ENCODE results near the gene CELA3A.
A peak's percentile ranks its signal among the peaks of the same experiment; 100 is the strongest.
"Not testable (repeated sequence)": the region's sequence is repeated elsewhere in the genome, so short reads cannot be mapped to it uniquely, and the experiment has no call there.

The CELA3A gene

DNA sequence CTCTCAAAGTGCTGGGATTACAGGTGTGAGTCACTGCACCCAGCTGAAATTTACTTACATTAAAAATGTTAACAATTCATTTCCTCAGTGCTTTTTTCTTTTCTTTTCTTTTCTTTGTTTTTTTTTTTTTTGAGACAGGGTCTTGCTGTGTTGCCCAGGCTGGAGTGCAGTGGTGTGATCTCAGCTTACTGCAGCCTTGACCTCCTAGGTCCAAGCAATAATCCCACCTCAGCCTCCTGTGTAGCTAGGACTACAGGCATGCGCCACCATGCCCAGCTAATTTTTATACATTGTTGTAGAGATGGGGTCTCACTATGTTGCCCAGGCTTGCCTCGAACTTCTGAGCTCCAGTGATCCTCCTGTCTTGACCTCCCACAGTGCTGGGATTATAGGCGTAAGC is 2.5 kb downstream of the CELA3A start:
- H3K9ac ChIP-seq (ENCODE audit: low read depth, low read length); H3K4me3 ChIP-seq (ENCODE audit: low read length); H3K27me3 ChIP-seq (ENCODE audit: insufficient read depth, low read length); H3K9me3 ChIP-seq (ENCODE audit: insufficient read depth, low read depth, low read length); H3K27ac ChIP-seq (ENCODE audit: low read depth, low read length); H3K4me1 ChIP-seq (ENCODE audit: insufficient read depth, low read length); H3K36me3 ChIP-seq (ENCODE audit: insufficient read depth, low read length): not testable (repeated sequence)
- WGBS: no CpG with 5 or more reads among the region's 3 CpGs

DNA sequence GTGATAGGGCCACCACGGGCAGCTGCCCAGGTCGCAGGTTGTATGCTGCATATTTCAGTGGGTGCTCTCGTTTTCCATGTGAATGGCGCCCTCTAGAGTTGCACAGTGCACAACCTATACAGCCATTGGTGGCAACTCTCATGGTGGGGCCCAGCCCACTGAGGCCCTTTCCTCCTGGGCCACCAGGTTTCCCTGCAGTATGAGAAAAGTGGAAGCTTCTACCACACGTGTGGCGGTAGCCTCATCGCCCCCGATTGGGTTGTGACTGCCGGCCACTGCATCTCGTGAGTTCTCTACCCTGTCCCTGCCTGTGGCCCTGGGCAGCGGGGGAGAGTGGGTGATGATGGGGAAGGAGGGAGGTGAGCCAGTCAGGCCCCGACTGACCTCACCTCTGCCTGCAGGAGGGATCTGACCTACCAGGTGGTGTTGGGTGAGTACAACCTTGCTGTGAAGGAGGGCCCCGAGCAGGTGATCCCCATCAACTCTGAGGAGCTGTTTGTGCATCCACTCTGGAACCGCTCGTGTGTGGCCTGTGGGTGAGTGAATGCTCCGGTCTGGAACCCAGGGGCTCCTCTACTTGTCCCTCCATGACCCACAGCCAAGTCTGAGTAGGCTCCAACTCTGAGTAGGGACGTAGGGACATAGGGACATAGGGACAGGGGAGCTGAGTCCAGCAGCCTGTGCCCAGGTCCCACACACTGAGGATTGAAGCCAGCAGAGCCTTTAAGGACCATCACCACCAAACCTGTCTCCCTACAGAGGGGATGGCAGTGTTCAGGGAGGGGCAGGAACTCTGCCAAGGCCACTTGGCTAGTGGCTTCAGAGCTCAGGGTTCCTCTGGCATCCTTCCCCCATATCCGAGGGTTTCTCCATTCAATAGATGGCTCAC is 4.0 kb downstream of the CELA3A start:
- not testable (repeated sequence) for H3K27me3 ChIP-seq (ENCODE audit: insufficient read depth, low read length)

DNA sequence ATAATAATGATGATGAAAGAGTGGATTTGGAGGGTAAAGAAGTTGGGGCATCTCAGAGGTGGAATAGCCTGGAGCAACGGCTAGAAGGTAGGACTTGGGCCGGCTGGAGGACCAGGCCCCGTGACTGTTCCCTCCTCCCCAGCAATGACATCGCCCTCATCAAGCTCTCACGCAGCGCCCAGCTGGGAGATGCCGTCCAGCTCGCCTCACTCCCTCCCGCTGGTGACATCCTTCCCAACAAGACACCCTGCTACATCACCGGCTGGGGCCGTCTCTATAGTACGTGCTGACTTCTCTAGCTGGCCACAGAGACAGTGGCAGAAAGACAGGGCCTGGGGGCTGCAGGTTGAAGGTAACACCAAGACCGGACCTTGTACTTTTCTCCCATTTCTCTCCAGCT is 5.3 kb downstream of the CELA3A start:
- H3K27me3 ChIP-seq (ENCODE audit: insufficient read depth, low read length); H3K27ac ChIP-seq (ENCODE audit: low read depth, low read length); H3K36me3 ChIP-seq (ENCODE audit: insufficient read depth, low read length); H3K4me1 ChIP-seq (ENCODE audit: insufficient read depth, low read length); H3K4me3 ChIP-seq (ENCODE audit: low read length); H3K9me3 ChIP-seq (ENCODE audit: insufficient read depth, low read depth, low read length); H3K9ac ChIP-seq (ENCODE audit: low read depth, low read length): not testable (repeated sequence)
- 85% methylated on average over 13 of the region's 13 CpGs for WGBS

More for the DNA sequence above, 4.0 kb downstream of the CELA3A start:
- H3K4me1 ChIP-seq (ENCODE audit: insufficient read depth, low read length); H3K36me3 ChIP-seq (ENCODE audit: insufficient read depth, low read length); H3K9me3 ChIP-seq (ENCODE audit: insufficient read depth, low read depth, low read length); H3K9ac ChIP-seq (ENCODE audit: low read depth, low read length); H3K27ac ChIP-seq (ENCODE audit: low read depth, low read length); H3K4me3 ChIP-seq (ENCODE audit: low read length): not testable (repeated sequence)
- 75% methylated on average over 18 of the region's 18 CpGs for WGBS

DNA sequence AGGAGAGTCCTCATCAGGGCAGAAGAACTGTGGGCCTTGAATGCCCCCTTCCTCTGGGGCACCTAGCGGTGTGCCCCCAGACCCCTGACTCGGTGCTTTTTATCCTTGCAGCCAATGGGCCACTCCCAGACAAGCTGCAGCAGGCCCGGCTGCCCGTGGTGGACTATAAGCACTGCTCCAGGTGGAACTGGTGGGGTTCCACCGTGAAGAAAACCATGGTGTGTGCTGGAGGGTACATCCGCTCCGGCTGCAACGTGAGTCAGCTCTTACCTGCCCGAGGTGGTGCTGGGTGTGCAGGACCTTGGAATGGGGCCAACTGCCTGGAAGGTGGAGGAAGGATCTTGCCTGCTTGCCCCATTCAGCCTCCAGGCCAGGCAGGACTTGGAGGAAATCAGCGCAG is 5.8 kb downstream of the CELA3A start:
- H3K4me1 ChIP-seq (ENCODE audit: insufficient read depth, low read length); H3K27me3 ChIP-seq (ENCODE audit: insufficient read depth, low read length); H3K4me3 ChIP-seq (ENCODE audit: low read length); H3K9ac ChIP-seq (ENCODE audit: low read depth, low read length); H3K36me3 ChIP-seq (ENCODE audit: insufficient read depth, low read length); H3K27ac ChIP-seq (ENCODE audit: low read depth, low read length); H3K9me3 ChIP-seq (ENCODE audit: insufficient read depth, low read depth, low read length): not testable (repeated sequence)
- 94% methylated on average over 8 of the region's 10 CpGs for WGBS

DNA sequence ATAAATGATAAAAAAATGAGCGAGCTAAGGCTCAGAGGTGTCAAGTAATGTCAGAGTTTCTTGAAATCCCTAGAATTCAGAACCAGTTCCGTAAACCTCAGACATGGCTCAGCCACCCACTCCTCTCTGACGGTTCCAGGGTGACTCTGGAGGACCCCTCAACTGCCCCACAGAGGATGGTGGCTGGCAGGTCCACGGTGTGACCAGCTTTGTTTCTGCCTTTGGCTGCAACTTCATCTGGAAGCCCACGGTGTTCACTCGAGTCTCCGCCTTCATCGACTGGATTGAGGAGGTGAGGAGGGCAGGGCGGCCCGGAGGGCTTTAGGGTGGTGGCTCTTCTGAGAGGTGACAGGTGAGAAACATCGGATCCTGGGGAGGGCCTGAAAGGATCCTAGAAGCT is 8.1 kb downstream of the CELA3A start:
- not testable (repeated sequence) for H3K36me3 ChIP-seq (ENCODE audit: insufficient read depth, low read length); H3K27me3 ChIP-seq (ENCODE audit: insufficient read depth, low read length); H3K9ac ChIP-seq (ENCODE audit: low read depth, low read length); H3K27ac ChIP-seq (ENCODE audit: low read depth, low read length); H3K4me1 ChIP-seq (ENCODE audit: insufficient read depth, low read length); H3K4me3 ChIP-seq (ENCODE audit: low read length); H3K9me3 ChIP-seq (ENCODE audit: insufficient read depth, low read depth, low read length)
- 90% methylated on average over 4 of the region's 11 CpGs for WGBS

DNA sequence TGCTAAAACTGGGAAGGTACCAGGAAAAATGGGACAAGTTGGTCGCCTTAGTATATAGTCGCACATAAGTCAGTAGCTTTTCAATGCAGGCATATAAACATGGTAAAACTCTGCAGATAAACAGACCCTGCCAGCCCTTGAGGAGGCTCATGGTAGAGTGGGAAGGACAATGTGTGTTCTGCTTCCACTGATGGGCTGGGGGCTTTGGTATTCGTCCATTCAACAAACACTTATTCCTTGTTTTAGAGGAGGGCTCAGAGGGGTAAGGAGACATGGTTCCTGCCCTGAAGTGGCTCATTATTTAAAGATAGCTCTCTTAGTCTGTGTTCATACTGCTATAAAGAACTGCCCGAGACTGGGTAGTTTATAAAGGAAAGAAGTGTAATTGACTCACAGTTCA is 11.3 kb downstream of the CELA3A start:
- H3K9me3 ChIP-seq (ENCODE audit: insufficient read depth, low read depth, low read length); H3K4me3 ChIP-seq (ENCODE audit: low read length); H3K36me3 ChIP-seq (ENCODE audit: insufficient read depth, low read length); H3K27me3 ChIP-seq (ENCODE audit: insufficient read depth, low read length); H3K27ac ChIP-seq (ENCODE audit: low read depth, low read length); H3K9ac ChIP-seq (ENCODE audit: low read depth, low read length); H3K4me1 ChIP-seq (ENCODE audit: insufficient read depth, low read length): not testable (repeated sequence)
- 96% methylated on average over 2 of the region's 4 CpGs for WGBS

DNA sequence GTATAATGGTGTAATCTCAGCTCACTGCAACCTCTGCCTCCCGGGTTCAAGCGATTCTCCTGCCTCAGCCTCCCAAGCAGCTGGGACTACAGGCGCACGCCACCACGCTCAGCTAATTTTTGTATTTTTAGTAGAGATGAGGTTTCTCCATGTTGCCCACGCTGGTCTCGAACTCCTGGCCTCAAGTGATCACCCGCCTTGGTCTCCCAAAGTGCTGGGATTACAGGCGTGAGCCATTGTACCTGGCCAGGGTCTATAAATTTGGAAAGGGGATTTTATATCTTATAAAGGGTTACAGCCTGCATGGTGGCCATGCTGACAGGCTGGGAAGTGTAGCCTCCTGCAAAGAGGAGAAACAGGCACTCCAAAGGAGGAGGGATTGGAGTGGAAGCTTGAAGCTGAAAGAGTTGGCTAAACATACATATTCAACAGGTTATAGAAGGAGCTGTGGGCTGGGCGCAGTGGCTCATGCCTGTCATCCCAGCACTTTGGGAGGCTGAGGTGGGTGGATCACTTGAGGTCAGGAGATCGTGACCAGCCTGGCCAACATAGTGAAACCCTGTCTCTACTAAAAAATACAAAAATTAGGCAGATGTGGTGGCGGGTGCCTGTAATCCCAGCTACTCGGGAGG is 13.2 kb downstream of the CELA3A start:
- not testable (repeated sequence) for H3K9ac ChIP-seq (ENCODE audit: low read depth, low read length); H3K9me3 ChIP-seq (ENCODE audit: insufficient read depth, low read depth, low read length); H3K27ac ChIP-seq (ENCODE audit: low read depth, low read length); H3K27me3 ChIP-seq (ENCODE audit: insufficient read depth, low read length); H3K4me3 ChIP-seq (ENCODE audit: low read length); H3K4me1 ChIP-seq (ENCODE audit: insufficient read depth, low read length); H3K36me3 ChIP-seq (ENCODE audit: insufficient read depth, low read length)
- WGBS: 92% methylated on average over 13 of the region's 13 CpGs

DNA sequence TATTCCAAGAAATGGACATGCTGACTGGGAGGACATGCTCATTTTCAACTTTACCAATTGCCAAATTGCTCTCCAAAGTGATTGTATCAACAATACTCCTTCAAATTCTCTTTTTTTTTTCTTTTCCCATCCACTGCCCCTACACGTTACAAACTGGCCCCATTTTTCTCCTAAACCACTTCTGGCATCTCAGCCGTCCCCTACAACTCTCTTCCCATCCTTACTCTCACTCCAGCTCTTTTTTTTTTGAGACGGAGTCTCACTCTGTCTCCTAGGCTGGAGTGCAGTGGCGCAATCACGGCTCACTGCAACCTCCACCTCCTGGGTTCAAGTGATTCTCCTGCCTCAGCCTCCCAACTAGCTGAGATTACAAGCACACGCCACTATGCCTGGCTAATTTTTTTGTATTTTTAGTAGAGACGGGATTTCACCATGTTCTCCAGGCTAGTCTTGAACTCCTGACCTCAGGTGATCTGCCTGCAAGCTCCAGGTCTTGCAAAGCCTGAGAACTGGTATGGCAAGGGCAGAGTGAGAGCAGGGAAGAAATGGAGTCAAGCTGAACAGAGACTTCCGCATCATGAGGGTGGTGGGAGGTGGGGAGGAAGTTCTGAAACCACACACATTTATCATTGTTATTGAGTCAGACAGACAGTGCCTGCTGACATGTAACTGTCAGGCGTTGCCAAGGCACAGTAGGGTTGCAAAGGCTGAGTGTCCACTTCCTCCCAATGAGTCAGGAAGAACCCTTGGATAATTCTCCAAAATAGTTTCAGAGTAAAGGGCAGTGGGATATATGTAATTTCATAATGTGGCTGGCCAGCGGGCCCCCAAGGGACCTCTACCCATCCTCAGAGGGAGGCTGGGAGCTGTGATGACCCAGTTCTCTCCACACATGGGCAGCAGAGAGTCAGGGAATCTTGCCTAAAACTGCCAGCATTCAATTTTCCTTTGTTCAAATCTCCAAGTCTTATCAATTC is 17.4 kb downstream of the CELA3A start:
- H3K4me3 ChIP-seq (ENCODE audit: low read length): no peak overlapping the region
- H3K27ac ChIP-seq (ENCODE audit: low read depth, low read length): no peak overlapping the region
- H3K27me3 ChIP-seq (ENCODE audit: insufficient read depth, low read length): no peaks in the 10 kb centered on the region
- H3K36me3 ChIP-seq (ENCODE audit: insufficient read depth, low read length): no peaks in the 10 kb centered on the region
- no peak overlapping the region for H3K9ac ChIP-seq (ENCODE audit: low read depth, low read length)
- no peaks in the 10 kb centered on the region for H3K9me3 ChIP-seq (ENCODE audit: insufficient read depth, low read depth, low read length)
- H3K4me1 ChIP-seq (ENCODE audit: insufficient read depth, low read length): peaks cover 2% of the 10 kb centered on the region
- 79% methylated on average over 10 of the region's 10 CpGs for WGBS

DNA sequence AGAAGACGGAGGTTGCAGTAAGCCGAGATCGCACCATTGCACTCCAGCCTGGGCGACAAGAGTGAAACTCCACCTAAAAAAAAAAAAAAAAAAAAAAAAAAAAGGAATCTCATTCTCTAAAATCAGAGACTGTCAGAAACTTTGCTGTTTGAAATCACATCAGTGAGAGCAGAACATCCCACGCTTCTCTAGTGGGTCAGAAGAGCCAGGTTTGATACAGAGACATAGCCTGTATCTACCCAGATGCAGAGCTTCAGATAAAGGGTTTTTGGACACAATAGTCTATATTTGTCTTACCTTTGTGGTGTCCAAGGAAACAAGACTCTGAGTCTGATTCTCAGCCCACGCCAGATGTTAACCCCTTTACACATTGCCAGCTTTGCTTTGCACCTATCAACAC is 19.6 kb downstream of the CELA3A start:
- H3K27ac ChIP-seq (ENCODE audit: low read depth, low read length): no peak overlapping the region
- no peak overlapping the region for H3K4me3 ChIP-seq (ENCODE audit: low read length)
- 93% methylated on average over 6 of the region's 6 CpGs for WGBS
- no peaks in the 10 kb centered on the region for H3K27me3 ChIP-seq (ENCODE audit: insufficient read depth, low read length)
- no peaks in the 10 kb centered on the region for H3K9me3 ChIP-seq (ENCODE audit: insufficient read depth, low read depth, low read length)
- H3K9ac ChIP-seq (ENCODE audit: low read depth, low read length): no peak overlapping the region
- no peaks in the 10 kb centered on the region for H3K36me3 ChIP-seq (ENCODE audit: insufficient read depth, low read length)
- peaks cover 8% of the 10 kb centered on the region for H3K4me1 ChIP-seq (ENCODE audit: insufficient read depth, low read length)

DNA sequence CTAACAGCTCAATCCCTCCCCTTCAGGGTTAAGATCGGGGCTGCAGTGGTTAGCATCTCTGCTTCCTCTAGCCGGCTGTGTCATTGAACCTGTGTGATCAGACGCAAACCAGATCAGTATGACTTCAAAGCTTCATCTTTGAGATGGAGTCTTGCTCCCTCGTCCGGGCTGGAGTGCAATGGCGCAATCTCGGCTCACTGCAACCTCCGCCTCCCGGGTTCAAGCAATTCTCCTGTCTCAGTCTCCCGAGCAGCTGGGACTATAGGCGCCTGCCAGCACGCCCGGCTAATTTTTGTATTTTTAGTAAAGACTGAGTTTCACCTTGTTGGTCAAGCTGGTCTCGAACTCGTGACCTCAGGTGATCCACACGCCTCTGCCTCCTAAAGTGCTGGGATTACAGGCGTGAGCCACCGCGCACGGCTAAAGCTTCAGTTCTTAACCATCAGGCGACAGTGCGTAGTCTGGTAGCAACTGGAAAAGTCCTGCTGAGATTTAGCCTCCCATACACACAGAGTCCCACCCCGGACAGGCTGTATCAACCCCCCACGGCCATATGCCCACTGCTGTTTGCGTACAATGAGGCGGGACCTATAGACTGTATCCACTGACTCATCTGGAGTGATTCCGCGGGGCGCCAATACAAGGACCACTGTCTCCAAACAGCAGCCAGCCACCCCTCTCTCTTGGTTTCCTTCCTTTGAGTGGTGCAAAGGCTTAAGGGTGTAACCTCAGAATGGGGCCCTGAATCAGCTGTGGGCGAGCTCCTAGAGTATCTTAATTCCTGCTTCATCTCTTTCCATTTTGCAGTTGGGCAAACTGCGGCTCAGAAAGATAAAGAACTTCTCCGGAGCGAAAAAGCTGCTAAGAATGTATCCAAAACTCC is 23.3 kb downstream of the CELA3A start:
- Histone ChIP-seq H3K4me3 (ENCODE audit: low read length) (peak overlapping the region; percentile 98), H3K9me3 (ENCODE audit: insufficient read depth, low read depth, low read length) (no peaks in the 10 kb centered on the region), H3K9ac (ENCODE audit: low read depth, low read length) (peak overlapping the region; percentile 97), H3K27ac (ENCODE audit: low read depth, low read length) (peak overlapping the region; percentile 95; the same call in 1 of the 2 replicates), H3K4me1 (ENCODE audit: insufficient read depth, low read length) (peaks cover 8% of the 10 kb centered on the region), H3K36me3 (ENCODE audit: insufficient read depth, low read length) (peaks cover 7% of the 10 kb centered on the region), H3K27me3 (ENCODE audit: insufficient read depth, low read length) (no peaks in the 10 kb centered on the region)
- 17% methylated on average over 33 of the region's 33 CpGs for WGBS

Data from HUES64 (cell line).